MM.1S (cell line): ENCODE measurements around the gene NDUFC2.
"Not testable (repeated sequence)": the region's sequence is repeated elsewhere in the genome, so short reads cannot be mapped to it uniquely, and the experiment has no call there.

Experiments used
- DNase-seq: peaks from one replicate; pipeline ENCODE4 v3.0.0-alpha.2; 2015
- H2AFZ ChIP-seq: fragments of 300-600 bp; sonication (generic); 2 replicates; pipeline ENCODE4 v1.6.0; 2016; ENCODE audit warnings: antibody characterized with exemption, low read length
- H3F3A ChIP-seq: fragments of 300-600 bp; sonication (generic); 2 replicates; pipeline ENCODE4 v1.6.1; 2016; ENCODE audit warnings: mild to moderate bottlenecking, antibody characterized with exemption, low read length, moderate library complexity, mixed read lengths; ENCODE audit not compliant: insufficient read depth
- H3K27ac ChIP-seq: fragments of 300-600 bp; sonication (generic); 2 replicates; pipeline ENCODE4 v1.5.1; 2016; ENCODE audit warnings: mild to moderate bottlenecking, low read length
- H3K27me3 ChIP-seq: fragments of 300-600 bp; sonication (generic); replicated peaks from 2 replicates; pipeline ENCODE4 v1.6.0; 2016; ENCODE audit warnings: low read length; ENCODE audit not compliant: insufficient read depth
- H3K36me3 ChIP-seq: fragments of 300-600 bp; sonication (generic); replicated peaks from 2 replicates; pipeline ENCODE4 v1.6.1; 2016; ENCODE audit warnings: mild to moderate bottlenecking, low read length, mixed read lengths; ENCODE audit not compliant: insufficient read depth
- H3K4me1 ChIP-seq: fragments of 300-600 bp; sonication (generic); 2 replicates; pipeline ENCODE4 v1.6.1; 2016; ENCODE audit warnings: low read length, mixed read lengths
- H3K4me2 ChIP-seq: fragments of 300-600 bp; sonication (generic); 2 replicates; pipeline ENCODE4 v1.6.0; 2016; ENCODE audit warnings: low read depth, low read length
- H3K4me3 ChIP-seq: fragments of 300-600 bp; sonication (generic); 2 replicates; pipeline ENCODE4 v1.5.1; 2016; ENCODE audit warnings: low read length, mixed read lengths
- H3K79me2 ChIP-seq: fragments of 300-600 bp; sonication (generic); 2 replicates; pipeline ENCODE4 v1.6.1; 2016; ENCODE audit warnings: mixed run types, low read length, mixed read lengths
- H3K9ac ChIP-seq: fragments of 300-600 bp; sonication (generic); 2 replicates; pipeline ENCODE4 v1.6.1; 2016; ENCODE audit warnings: low read length, mixed read lengths
- H3K9me2 ChIP-seq: fragments of 300-600 bp; sonication (generic); replicated peaks from 2 replicates; pipeline ENCODE4 v1.6.1; 2016; ENCODE audit warnings: mild to moderate bottlenecking, low read length, mixed read lengths; ENCODE audit not compliant: insufficient read depth
- H3K9me3 ChIP-seq: fragments of 300-600 bp; sonication (generic); replicated peaks from 2 replicates; pipeline ENCODE4 v1.6.1; 2016; ENCODE audit warnings: mild to moderate bottlenecking, low read length, mixed read lengths; ENCODE audit not compliant: insufficient read depth
- H4K20me1 ChIP-seq: fragments of 300-600 bp; sonication (generic); 2 replicates; pipeline ENCODE4 v1.6.1; 2016; ENCODE audit warnings: mild to moderate bottlenecking, low read length, moderate library complexity, mixed read lengths; ENCODE audit not compliant: insufficient read depth
- CTCF ChIP-seq: fragments of 300-600 bp; sonication (generic); IDR thresholded peaks from 2 replicates; pipeline ENCODE4 v1.5.1; 2016; ENCODE audit warnings: antibody characterized with exemption, low read length, mixed read lengths
- EZH2 ChIP-seq: fragments of 300-600 bp; sonication (generic); optimal IDR thresholded peaks from 2 replicates; pipeline ENCODE3; 2017; ENCODE audit warnings: low read depth, mild to moderate bottlenecking, antibody characterized with exemption, low read length, mixed read lengths
- EZH2phosphoT487 ChIP-seq: fragments of 300-600 bp; sonication (generic); IDR thresholded peaks from 2 replicates; pipeline ENCODE4 v1.6.1; 2018; ENCODE audit warnings: antibody characterized with exemption, low read length

NDUFC2 gene

GRCh38 chr11:78031629-78032028 is 48.0 kb downstream of the NDUFC2 start:
- H3K4me1 ChIP-seq, result no peaks in the 10 kb centered on the region
- no peaks in the 10 kb centered on the region for H3K36me3 ChIP-seq
- no peak for DNase-seq
- H3K9ac ChIP-seq, result no peak overlapping the region
- TF ChIP-seq EZH2phosphoT487 (no peak), CTCF (no peak), EZH2 (no peak)
- no peaks in the 10 kb centered on the region for H4K20me1 ChIP-seq
- no peak overlapping the region for H3K4me3 ChIP-seq
- H3F3A ChIP-seq, result no peaks in the 10 kb centered on the region
- H2AFZ ChIP-seq, result no peak overlapping the region
- no peaks in the 10 kb centered on the region for H3K9me2 ChIP-seq
- no peak overlapping the region for H3K27ac ChIP-seq
- H3K4me2 ChIP-seq, result no peak overlapping the region
- H3K79me2 ChIP-seq, result no peaks in the 10 kb centered on the region
- H3K27me3 ChIP-seq, result no peaks in the 10 kb centered on the region
- H3K9me3 ChIP-seq, result no peaks in the 10 kb centered on the region

- no peak overlapping the region for H3K27ac ChIP-seq
- no peak overlapping the region for H2AFZ ChIP-seq
- no peaks in the 10 kb centered on the region for H3F3A ChIP-seq
- no peaks in the 10 kb centered on the region for H3K27me3 ChIP-seq
- no peaks in the 10 kb centered on the region for H3K9me3 ChIP-seq
- no peak overlapping the region for H3K9ac ChIP-seq
- no peak for TF ChIP-seq EZH2phosphoT487
- no peak for TF ChIP-seq EZH2
- no peak for TF ChIP-seq CTCF
- no peak overlapping the region for H3K4me3 ChIP-seq
- H4K20me1 ChIP-seq, result no peaks in the 10 kb centered on the region
- H3K36me3 ChIP-seq, result no peaks in the 10 kb centered on the region
- no peaks in the 10 kb centered on the region for H3K4me1 ChIP-seq
- no peak for DNase-seq
- H3K9me2 ChIP-seq, result no peaks in the 10 kb centered on the region
- H3K79me2 ChIP-seq, result no peaks in the 10 kb centered on the region
- no peak overlapping the region for H3K4me2 ChIP-seq
Measured at GRCh38 chr11:78030429-78031325, 49.0 kb downstream of the NDUFC2 start.

- H3K27me3 ChIP-seq, H4K20me1 ChIP-seq, H3K79me2 ChIP-seq, H3K36me3 ChIP-seq, H3F3A ChIP-seq, H3K27ac ChIP-seq, DNase-seq, H3K4me1 ChIP-seq, H3K4me3 ChIP-seq, H2AFZ ChIP-seq, H3K4me2 ChIP-seq, H3K9ac ChIP-seq, H3K9me3 ChIP-seq, H3K9me2 ChIP-seq: not testable (repeated sequence)
Measured at GRCh38 chr11:78028423-78028822, 51.2 kb downstream of the NDUFC2 start.

- Histone ChIP-seq H3F3A (no peaks in the 10 kb centered on the region), H3K9me3 (no peaks in the 10 kb centered on the region), H3K79me2 (no peaks in the 10 kb centered on the region), H2AFZ (no peak overlapping the region), H3K4me3 (no peak overlapping the region), H3K4me2 (no peak overlapping the region), H3K9ac (no peak overlapping the region), H3K27ac (no peak overlapping the region), H3K9me2 (no peaks in the 10 kb centered on the region), H4K20me1 (no peaks in the 10 kb centered on the region), H3K36me3 (no peaks in the 10 kb centered on the region), H3K27me3 (no peaks in the 10 kb centered on the region), H3K4me1 (no peaks in the 10 kb centered on the region)
- no peak for DNase-seq
- no peak for TF ChIP-seq EZH2
- no peak for TF ChIP-seq CTCF
- no peak for TF ChIP-seq EZH2phosphoT487
Measured at GRCh38 chr11:78027759-78028158, 51.9 kb downstream of the NDUFC2 start.
